Measurements from ENCODE around the gene KLB. TPM values are rescaled to one million over a fixed set of nuclear protein-coding genes. Genes with fewer than 3 reads are reported as not detected.
"Not testable (repeated sequence)": the region's sequence is repeated elsewhere in the genome, so short reads cannot be mapped to it uniquely, and the experiment has no call there.

Gene KLB
- total and polyA plus RNA-seq, 2 experiments from 2014 or later = 0.03 to 0.19 TPM

GRCh38 chr4:39456946-39457763 is 50.4 kb downstream of the KLB start:
- peaks cover 12% of the 10 kb centered on the region for H3K27me3 Mint-ChIP-seq (ENCODE audit: insufficient read depth, low read depth, poor library complexity)
- ATAC-seq = no peak
- TF ChIP-seq ZNF331 (CRISPR knock-in tag; IDR thresholded peaks at IDR 0.05; ENCODE audit: low read depth) (no peak), EZH2phosphoT487 (IDR thresholded peaks at IDR 0.05; ENCODE audit: unreplicated experiment) (no peak), CREB1 (CRISPR knock-in tag; IDR thresholded peaks at IDR 0.05; ENCODE audit: low read depth) (no peak), REST (IDR thresholded peaks at IDR 0.05; ENCODE audit: unreplicated experiment) (no peak), EZH2 (IDR thresholded peaks at IDR 0.05; ENCODE audit: low read depth, unreplicated experiment) (no peak), JUNB (IDR thresholded peaks at IDR 0.05; ENCODE audit: unreplicated experiment) (no peak), ETS1 (IDR thresholded peaks at IDR 0.05) (no peak), POLR2AphosphoS5 (IDR thresholded peaks at IDR 0.05; ENCODE audit: low read depth) (0 out of 2 replicates have a peak, but pooled peaks have one; percentile 13)
- H3K9me3 Mint-ChIP-seq = no peaks in the 10 kb centered on the region
- H3F3A ChIP-seq (replicated peaks; ENCODE audit: low read depth) = peaks cover 47% of the 10 kb centered on the region
- H3K36me3 ChIP-seq (ENCODE audit: insufficient read depth) = peaks cover 69% of the 10 kb centered on the region
- H3K9me2 ChIP-seq (ENCODE audit: insufficient read depth) = no peaks in the 10 kb centered on the region
- peak overlapping the region; percentile 92 for H3K4me2 ChIP-seq
- peaks cover 18% of the 10 kb centered on the region for H3K4me1 ChIP-seq (ENCODE audit: insufficient read depth)
- peaks cover 21% of the 10 kb centered on the region for H3K4me1 Mint-ChIP-seq
- peaks cover 78% of the 10 kb centered on the region for H3K36me3 Mint-ChIP-seq (ENCODE audit: low read depth)
- peak overlapping the region; percentile 100 for H3K27ac Mint-ChIP-seq
- peak overlapping the region; percentile 85 for H3K27ac ChIP-seq (ENCODE audit: low read depth)
- no peak overlapping the region for H2AFZ ChIP-seq
- H3K4me3 Mint-ChIP-seq = peak overlapping the region; percentile 100
- DNase-seq (ENCODE audit: low spot score) = no peak
- peak overlapping the region; percentile 71 for H3K4me3 ChIP-seq
- peaks cover 26% of the 10 kb centered on the region for H4K20me1 ChIP-seq (replicated peaks; ENCODE audit: insufficient read depth)
- peaks cover 39% of the 10 kb centered on the region for H3K79me2 ChIP-seq (replicated peaks; ENCODE audit: insufficient read depth)
- H3K27me3 ChIP-seq (ENCODE audit: insufficient read depth) = no peaks in the 10 kb centered on the region

- not testable (repeated sequence) for H3K9me3 Mint-ChIP-seq; H3K27me3 Mint-ChIP-seq (ENCODE audit: insufficient read depth, low read depth, poor library complexity); DNase-seq (ENCODE audit: low spot score); H2AFZ ChIP-seq; H3K27me3 ChIP-seq (ENCODE audit: insufficient read depth); H3K9me2 ChIP-seq (ENCODE audit: insufficient read depth)
- Mint-ChIP-seq H3K27ac (peak overlapping the region; percentile 100), H3K36me3 (ENCODE audit: low read depth) (peaks cover 69% of the 10 kb centered on the region), H3K4me3 (peak overlapping the region; percentile 100), H3K4me1 (peaks cover 20% of the 10 kb centered on the region)
- Histone ChIP-seq H3K36me3 (ENCODE audit: insufficient read depth) (peaks cover 60% of the 10 kb centered on the region), H3K4me2 (peak overlapping the region; percentile 92), H3K79me2 (replicated peaks; ENCODE audit: insufficient read depth) (peaks cover 39% of the 10 kb centered on the region), H3F3A (replicated peaks; ENCODE audit: low read depth) (peaks cover 38% of the 10 kb centered on the region), H3K27ac (ENCODE audit: low read depth) (peak overlapping the region; percentile 85), H3K4me1 (ENCODE audit: insufficient read depth) (peaks cover 18% of the 10 kb centered on the region), H3K4me3 (peak overlapping the region; percentile 71), H4K20me1 (replicated peaks; ENCODE audit: insufficient read depth) (peaks cover 24% of the 10 kb centered on the region)
- ATAC-seq = peak; percentile 9
These were observed 51.4 kb downstream of the KLB start for GRCh38 chr4:39458161-39458504.
